8988T (cell line): Measurements from ENCODE around the gene RTEL1.

Experiments used
- DNase-seq: peaks from one replicate; pipeline ENCODE4 v3.0.0; 2011

RTEL1 gene

GRCh38 chr20:63690898-63691710 lies 33.0 kb downstream of the RTEL1 start:
- no peak for DNase-seq

- DNase-seq = peak; percentile 64
These were observed 33.8 kb downstream of the RTEL1 start for GRCh38 chr20:63691711-63692435.

- peak; percentile 86 for DNase-seq
These were observed 34.4 kb downstream of the RTEL1 start for GRCh38 chr20:63692436-63693082.

DNA sequence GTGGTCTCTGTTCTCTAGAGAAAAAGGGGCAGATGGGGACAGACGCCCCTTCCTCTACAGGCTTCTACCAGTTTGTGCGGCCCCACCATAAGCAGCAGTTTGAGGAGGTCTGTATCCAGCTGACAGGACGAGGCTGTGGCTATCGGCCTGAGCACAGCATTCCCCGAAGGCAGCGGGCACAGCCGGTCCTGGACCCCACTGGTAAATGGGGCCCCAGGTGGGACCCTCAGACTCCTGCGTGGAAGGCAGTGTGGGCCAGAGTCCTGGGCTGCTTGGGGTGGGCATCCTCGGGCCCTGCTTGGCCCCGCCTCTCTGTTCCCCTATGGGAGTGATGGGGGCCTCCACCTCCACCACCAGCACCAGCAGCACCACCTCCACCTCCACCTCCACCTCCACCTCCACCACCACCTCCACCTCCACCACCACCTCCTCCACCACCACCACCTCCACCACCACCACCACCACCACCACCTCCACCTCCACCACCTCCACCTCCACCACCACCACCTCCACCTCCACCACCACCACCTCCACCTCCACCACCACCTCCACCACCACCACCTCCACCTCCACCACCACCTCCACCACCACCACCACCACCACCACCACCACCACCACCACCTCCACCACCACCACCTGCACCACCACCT lies 35.1 kb downstream of the RTEL1 start:
- peak; percentile 38 for DNase-seq

- peak; percentile 24 for DNase-seq
These were observed 35.8 kb downstream of the RTEL1 start for GRCh38 chr20:63693733-63694583.

- no peak for DNase-seq
These were observed 36.7 kb downstream of the RTEL1 start for GRCh38 chr20:63694584-63695423.

- DNase-seq = peak; percentile 53
These were observed 37.6 kb downstream of the RTEL1 start for GRCh38 chr20:63695424-63696305.

DNA sequence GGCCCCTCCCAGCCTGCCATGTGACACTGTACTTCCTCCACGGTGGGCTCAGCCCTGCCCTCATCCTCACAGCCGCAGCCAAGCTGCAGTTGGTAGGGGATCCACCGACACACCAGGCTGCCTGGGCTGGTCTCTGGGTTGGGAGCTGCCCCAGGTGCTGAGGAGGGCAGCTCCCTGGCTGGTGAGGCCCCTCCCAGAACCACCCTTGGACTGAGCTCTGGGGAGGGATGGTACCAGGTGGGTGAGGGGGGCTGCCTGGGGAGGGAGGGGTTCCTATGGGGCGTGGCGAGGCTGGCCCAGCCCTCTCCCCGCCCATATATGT lies 38.2 kb downstream of the RTEL1 start:
- peak; percentile 71 for DNase-seq

GRCh38 chr20:63696628-63697356 lies 38.7 kb downstream of the RTEL1 start, which contains the start of gene TNFRSF6B:
TSS of gene TNFRSF6B (plus strand) at chr20:63696652. CDS start at chr20:63696768, 116 bp downstream.
- no peak for DNase-seq

GRCh38 chr20:63697357-63697867 lies 39.3 kb downstream of the RTEL1 start:
- peak; percentile 86 for DNase-seq

GRCh38 chr20:63697868-63698545 lies 39.9 kb downstream of the RTEL1 start:
- no peak for DNase-seq

DNA sequence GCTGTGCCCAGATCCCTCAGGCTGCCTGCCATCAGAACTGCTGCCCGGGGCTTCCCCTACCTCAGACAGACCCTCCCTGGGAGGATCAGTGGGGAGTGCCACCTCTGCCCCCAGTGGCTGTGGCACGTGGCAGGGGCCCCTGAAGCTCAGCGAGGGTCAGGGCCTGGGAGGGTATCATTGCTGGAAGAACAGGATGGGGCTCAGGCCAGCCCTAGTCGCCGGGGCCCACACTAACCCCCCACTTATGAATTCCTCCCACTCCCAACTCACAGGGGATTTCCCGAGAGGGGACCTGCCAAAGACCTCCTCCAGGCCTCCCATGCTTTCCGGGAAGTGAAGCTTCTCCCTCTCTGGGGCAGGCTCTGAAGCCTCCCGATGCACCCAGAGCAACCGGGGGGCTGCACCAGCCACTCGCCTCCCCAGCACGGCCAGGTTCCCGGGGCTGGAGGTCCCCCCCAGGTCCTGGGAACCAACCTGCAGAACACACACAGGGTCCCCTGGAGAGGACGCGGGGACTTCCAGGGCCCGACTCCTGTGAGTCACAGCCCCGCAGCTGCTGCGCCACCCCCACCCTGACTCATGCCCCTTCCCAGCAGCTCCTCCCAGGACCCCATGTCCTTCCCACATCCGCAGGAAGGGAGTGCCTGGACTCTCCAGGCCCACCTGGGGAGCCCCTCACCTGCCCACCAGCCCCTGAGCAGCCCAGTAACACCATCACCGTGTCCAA lies 40.8 kb downstream of the RTEL1 start:
- DNase-seq = peak; percentile 99

- DNase-seq = peak; percentile 58
These were observed 41.5 kb downstream of the RTEL1 start for GRCh38 chr20:63699466-63700198.

DNA sequence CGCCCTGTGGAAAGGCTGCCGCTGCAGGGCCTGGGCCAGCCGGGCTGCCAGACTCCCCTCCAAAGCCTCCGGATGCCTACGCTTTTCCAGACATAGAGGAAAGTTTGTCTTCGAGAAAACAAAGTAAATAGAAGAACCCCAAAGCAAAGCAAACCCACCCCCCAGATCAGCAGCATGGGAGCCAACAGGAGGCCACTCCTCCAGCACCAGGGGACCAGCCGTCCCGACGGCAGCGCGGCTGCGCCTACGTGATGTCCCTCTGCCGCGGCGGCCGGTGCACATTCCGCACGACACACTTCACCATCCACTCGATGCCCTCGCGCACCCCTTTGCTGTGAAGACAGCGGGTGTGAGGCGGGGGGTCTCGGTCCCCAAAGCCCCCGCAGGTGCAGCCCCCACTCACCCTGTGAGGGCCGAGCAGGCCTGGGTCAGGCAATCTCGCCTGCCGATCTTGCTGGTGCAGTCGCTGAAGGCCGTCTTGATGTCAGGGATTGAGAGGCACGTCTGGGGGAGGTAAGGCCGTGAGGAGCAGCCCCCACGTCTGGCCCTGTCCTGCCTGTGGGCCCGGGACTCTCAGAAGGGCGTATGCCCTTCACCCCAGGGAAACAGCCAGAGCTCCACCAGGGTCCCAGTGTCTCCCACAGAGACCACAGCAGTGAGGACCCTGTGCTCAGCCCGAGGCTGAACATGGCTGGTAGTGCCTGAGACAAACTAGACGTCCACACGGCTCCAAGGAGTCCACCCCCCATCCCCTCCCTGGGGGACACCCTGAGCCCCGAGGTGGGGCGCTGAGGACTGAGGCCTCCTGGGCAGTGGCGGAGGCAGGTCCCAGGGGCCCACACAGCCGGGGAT lies 42.3 kb downstream of the RTEL1 start:
- peak; percentile 34 for DNase-seq

DNA sequence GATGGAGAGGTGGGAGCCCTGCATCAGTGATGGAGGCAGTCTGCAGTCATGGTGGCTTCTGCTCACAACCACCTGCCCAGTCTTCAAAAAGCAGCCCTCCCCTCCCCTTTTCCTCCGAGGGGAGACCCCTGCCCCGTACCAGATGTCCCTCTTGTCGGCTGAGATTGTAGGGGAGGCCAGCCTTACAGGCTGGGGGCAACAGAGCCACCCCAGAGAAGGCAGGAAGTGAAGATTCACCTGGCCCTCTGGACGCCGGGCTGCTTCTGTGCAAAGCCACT lies 42.9 kb downstream of the RTEL1 start:
- no peak for DNase-seq

- DNase-seq = peak; percentile 49
These were observed 43.4 kb downstream of the RTEL1 start for GRCh38 chr20:63701329-63702035.
